Fibroblast of the aortic adventitia (primary cell): ENCODE data around the gene EHD4. TPM values are rescaled to one million over a fixed set of nuclear protein-coding genes. Genes with fewer than 3 reads are reported as not detected.

Experiments
- DNase-seq: peaks from one replicate; pipeline ENCODE4 v3.0.0-alpha.2; 2010; ENCODE audit warnings: low read depth
- H3K4me3 ChIP-seq: 2 replicates; pipeline ENCODE4 v1.5.1; 2011; ENCODE audit warnings: low read depth, mild to moderate bottlenecking, control low read depth, low read length, moderate library complexity
- CTCF ChIP-seq: IDR thresholded peaks from 2 replicates; pipeline ENCODE4 v1.5.1; 2011; ENCODE audit warnings: mild to moderate bottlenecking, low read length, control low read depth, inconsistent platforms; ENCODE audit not compliant: insufficient read depth
- total RNA-seq: library from RNA; depleted of rRNA; stranded (reverse); fragments of >200 nt; gene quantifications from 2 replicates; pipeline ENCODE4 v1.2.3, GENCODE V29; 2012; ENCODE audit warnings: low replicate concordance

Gene EHD4
- total RNA-seq = 10.8 and 12.1 TPM in 2 replicates

- H3K4me3 ChIP-seq = peak within 1 kb of the TSS; percentile 98
- DNase-seq = peak; percentile 98
- TF ChIP-seq CTCF = peak; percentile 33
These were observed at the start of gene EHD4 for GRCh38 chr15:41972253-41973242. Gene EHD4, minus strand, starts transcription at chr15:41972557. Its CDS starts 63 bp downstream, at chr15:41972494.

GRCh38 chr15:42021593-42021992 is 49.2 kb upstream of the EHD4 start:
- no peak for TF ChIP-seq CTCF
- H3K4me3 ChIP-seq = no peak overlapping the region
- no peak for DNase-seq

- DNase-seq = no peak
- no peak for TF ChIP-seq CTCF
- H3K4me3 ChIP-seq = no peak within 1 kb of the TSS
These were observed 48.4 kb upstream of the EHD4 start, which contains the start of gene PLA2G4E for GRCh38 chr15:42020713-42021273. Gene PLA2G4E, minus strand, starts transcription at chr15:42021042. Its CDS starts 12 bp downstream, at chr15:42021030.

- TF ChIP-seq CTCF = no peak
- peak; percentile 4 for DNase-seq
- H3K4me3 ChIP-seq = no peak overlapping the region
These were observed 46.2 kb upstream of the EHD4 start for GRCh38 chr15:42018306-42019224.

GRCh38 chr15:42016971-42017370 is 44.6 kb upstream of the EHD4 start:
- no peak overlapping the region for H3K4me3 ChIP-seq
- no peak for DNase-seq
- TF ChIP-seq CTCF = no peak

- no peak overlapping the region for H3K4me3 ChIP-seq
- no peak for TF ChIP-seq CTCF
- DNase-seq = no peak
These were observed 42.0 kb upstream of the EHD4 start for GRCh38 chr15:42014406-42014805.
